Measurements from ENCODE around the gene PPFIBP1. TPM values are rescaled to one million over a fixed set of nuclear protein-coding genes. Genes with fewer than 3 reads are reported as not detected.

PPFIBP1 gene
- total RNA-seq, 2 donors from 2014 or later: 63.9 to 67.5 TPM

DNA sequence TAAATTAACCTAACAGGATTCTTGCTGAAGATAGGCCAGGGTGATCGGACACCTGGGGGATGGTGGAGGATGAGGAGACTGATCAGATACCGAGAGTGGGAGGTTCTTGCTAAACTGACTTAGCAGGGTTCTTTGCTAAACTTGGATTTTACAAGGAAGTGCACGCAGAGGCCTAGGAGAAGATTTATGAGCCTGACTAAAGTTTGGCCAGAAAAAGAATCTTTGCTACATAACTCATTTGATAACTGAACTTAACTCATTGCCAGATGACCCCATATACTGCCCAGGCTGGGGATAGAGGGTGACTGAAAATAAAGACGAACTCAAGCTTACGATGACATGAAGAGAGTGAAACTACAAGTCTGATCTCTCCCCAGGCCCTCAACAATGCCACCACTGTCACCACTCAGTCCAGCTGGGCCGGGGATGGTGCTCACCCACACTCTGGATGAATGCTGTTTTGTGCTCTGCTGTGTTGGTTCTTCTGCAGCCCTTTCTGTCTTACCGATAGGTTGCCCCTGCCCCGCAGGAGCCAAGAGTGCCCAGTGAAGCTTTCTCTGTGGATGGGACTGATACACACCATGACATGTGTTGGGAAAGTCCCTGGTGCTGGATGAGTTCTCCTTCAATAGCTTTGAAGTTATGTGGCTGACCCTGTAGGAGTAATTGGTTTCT, 29.0 kb downstream of the PPFIBP1 start:
- no peaks in the 10 kb centered on the region for H3K36me3 ChIP-seq (replicated peaks in 1 of 2; ENCODE audit: insufficient read depth in 1 of 2, low read depth in 2 of 2)
- no peaks in the 10 kb centered on the region for H3K27me3 ChIP-seq
- no peak for DNase-seq
- no peaks in the 10 kb centered on the region for H3K9me3 ChIP-seq
- peak overlapping the region in 1 of 4 donors; percentile 40 for H3K27ac ChIP-seq
- WGBS, 2 donors: 73 to 79% methylated on average over 8 of the region's 8 CpGs
- H3K4me1 ChIP-seq: peaks cover 51% of the 10 kb centered on the region
- ATAC-seq: no peak
- intact Hi-C loops (cut with DNase I): no loop called here
- no peak for TF ChIP-seq POLR2A (IDR thresholded peaks at IDR 0.05)
- no peak for TF ChIP-seq CTCF (IDR thresholded peaks at IDR 0.05)
- H3K4me3 ChIP-seq: no peak overlapping the region

DNA sequence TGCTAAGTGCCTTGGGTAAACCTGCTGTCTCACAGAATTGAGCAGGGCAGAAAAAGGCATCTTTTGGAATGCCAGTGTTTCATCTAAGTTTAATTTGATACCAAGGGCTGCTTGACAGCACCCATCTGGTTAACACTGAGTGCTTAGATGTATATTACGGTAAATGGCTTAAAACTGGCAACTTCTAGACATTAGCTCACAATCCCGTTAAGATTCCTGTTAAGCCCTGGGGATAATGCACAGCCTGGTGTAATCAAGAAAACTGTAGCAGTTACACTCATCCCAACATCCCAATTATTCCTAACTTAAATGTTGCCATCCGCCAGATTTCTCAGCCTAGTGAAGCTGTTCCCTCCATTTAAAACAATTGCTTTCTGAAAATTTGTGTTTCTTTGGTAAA, 29.9 kb downstream of the PPFIBP1 start:
- TF ChIP-seq POLR2A (IDR thresholded peaks at IDR 0.05): no peak
- no peak for TF ChIP-seq CTCF (IDR thresholded peaks at IDR 0.05)
- ATAC-seq (no peak), DNase-seq (no peak)
- intact Hi-C loops (cut with DNase I): no loop called here
- peaks cover 42% of the 10 kb centered on the region for H3K4me1 ChIP-seq
- WGBS, 2 donors: 85 to 94% methylated on average over 3 of the region's 3 CpGs
- no peaks in the 10 kb centered on the region for H3K9me3 ChIP-seq
- H3K27me3 ChIP-seq: no peaks in the 10 kb centered on the region
- H3K36me3 ChIP-seq (replicated peaks in 1 of 2; ENCODE audit: insufficient read depth in 1 of 2, low read depth in 2 of 2): no peaks in the 10 kb centered on the region
- peak overlapping the region in 2 of 4 donors; percentile 52 to 71 for H3K27ac ChIP-seq
- H3K4me3 ChIP-seq: no peak overlapping the region

DNA sequence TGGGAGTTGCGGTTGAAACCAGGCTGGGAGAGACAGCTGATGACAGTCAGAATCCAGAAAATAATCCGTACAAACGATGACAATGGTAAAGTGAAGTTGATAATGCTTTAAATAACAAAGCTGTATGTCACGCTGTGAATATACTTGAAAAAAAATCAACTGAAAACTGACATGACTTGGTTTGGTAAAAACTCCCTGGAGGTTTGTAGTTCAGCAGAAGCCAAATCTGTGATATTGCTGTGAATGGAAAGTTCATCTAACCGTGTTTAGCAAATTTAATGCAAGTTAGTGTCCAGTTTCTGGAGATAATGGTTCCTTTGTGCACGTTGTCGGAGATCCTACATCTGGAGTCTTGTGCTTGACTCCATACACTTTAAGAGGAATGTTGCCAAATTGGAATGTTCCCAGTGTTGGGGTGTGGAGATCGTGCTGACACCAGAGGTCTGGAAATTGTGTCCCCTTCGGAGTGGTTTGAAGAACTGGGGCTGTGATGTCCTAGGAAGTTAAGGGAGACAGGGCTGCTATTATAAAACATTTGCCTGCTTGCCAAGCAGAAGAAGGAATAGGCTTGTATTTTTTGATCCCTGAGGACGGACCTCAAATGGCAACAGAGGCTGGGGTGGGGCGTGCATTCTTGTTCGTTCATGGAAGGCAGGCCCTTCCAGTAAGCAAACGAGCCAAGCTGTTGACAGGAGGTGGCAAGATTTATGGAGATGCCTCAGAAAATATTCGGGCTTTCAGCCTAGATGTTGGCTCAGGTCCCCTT, 30.6 kb downstream of the PPFIBP1 start:
- Histone ChIP-seq H3K36me3 (replicated peaks in 1 of 2; ENCODE audit: insufficient read depth in 1 of 2, low read depth in 2 of 2) (no peaks in the 10 kb centered on the region), H3K4me3 (no peak overlapping the region), H3K27me3 (no peaks in the 10 kb centered on the region), H3K4me1 (peaks cover 35% of the 10 kb centered on the region), H3K9me3 (no peaks in the 10 kb centered on the region), H3K27ac (peak overlapping the region; percentile 9 to 71 (median 32))
- DNase-seq (peak in 1 of 4 donors; percentile 23), ATAC-seq (no peak)
- TF ChIP-seq POLR2A (IDR thresholded peaks at IDR 0.05): no peak
- no peak for TF ChIP-seq CTCF (IDR thresholded peaks at IDR 0.05)
- 52 to 68% methylated on average over 14 of the region's 14 CpGs for WGBS, 2 donors
- intact Hi-C loops (cut with DNase I): no loop called here

DNA sequence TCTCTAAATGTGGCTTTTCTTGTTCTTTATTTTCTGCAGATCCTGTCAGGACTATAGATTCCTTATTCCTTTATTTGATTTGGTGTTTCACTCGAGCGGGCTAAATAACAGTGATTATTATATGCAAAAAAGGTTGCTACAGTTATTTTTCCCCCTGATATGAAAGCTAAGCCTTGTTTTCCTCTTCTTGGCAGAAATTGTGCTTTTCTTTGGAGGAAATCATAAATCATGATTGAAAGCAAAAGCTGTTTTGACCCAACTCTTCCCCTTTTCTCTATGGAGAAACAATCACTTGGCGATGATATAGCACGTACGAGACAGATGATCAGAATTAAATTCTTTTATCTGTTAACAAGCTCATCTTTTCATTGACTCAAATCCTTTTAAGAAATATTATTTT, 31.4 kb downstream of the PPFIBP1 start:
- DNase-seq (no peak), ATAC-seq (no peak)
- H3K4me1 ChIP-seq: peaks cover 28% of the 10 kb centered on the region
- intact Hi-C loops (cut with DNase I): no loop called here
- H3K27me3 ChIP-seq: no peaks in the 10 kb centered on the region
- WGBS, 2 donors: 40 to 50% methylated on average over 5 of the region's 5 CpGs
- no peaks in the 10 kb centered on the region for H3K9me3 ChIP-seq
- no peaks in the 10 kb centered on the region for H3K36me3 ChIP-seq (replicated peaks in 1 of 2; ENCODE audit: insufficient read depth in 1 of 2, low read depth in 2 of 2)
- H3K27ac ChIP-seq: peak overlapping the region in 3 of 4 donors; percentile 9 to 71 (median 52)
- no peak overlapping the region for H3K4me3 ChIP-seq
- TF ChIP-seq CTCF (IDR thresholded peaks at IDR 0.05): no peak
- no peak for TF ChIP-seq POLR2A (IDR thresholded peaks at IDR 0.05)
